Neural cell (in vitro differentiated cells): ENCODE results near the gene MGAT4C. TPM values are rescaled to one million over a fixed set of nuclear protein-coding genes. Genes with fewer than 3 reads are reported as not detected.
A peak's percentile ranks its signal among the peaks of the same experiment; 100 is the strongest.

ENCODE experiments used
- H2AFZ ChIP-seq: fragments of 200-600, 300-800 bp; sonication (generic), shearing (Covaris generic); 2 replicates; pipeline ENCODE4 v1.6.0; 2014; ENCODE audit warnings: low read depth, mild to moderate bottlenecking, antibody characterized with exemption, low read length, moderate library complexity
- H3F3A ChIP-seq: fragments of 200-600 bp; shearing (Covaris generic); 2 replicates; pipeline ENCODE4 v1.6.1; 2016; ENCODE audit warnings: mild to moderate bottlenecking, moderate library complexity, mixed read lengths, antibody characterized with exemption, low read length; ENCODE audit not compliant: insufficient read depth, poor library complexity, severe bottlenecking
- H3K27ac ChIP-seq: fragments of 200-600, 300-800 bp; sonication (generic), shearing (Covaris generic); 2 replicates; pipeline ENCODE4 v1.5.1; 2014; ENCODE audit warnings: mild to moderate bottlenecking, low read length, moderate library complexity
- H3K27me3 ChIP-seq: fragments of 300-800, 200-600 bp; sonication (generic), shearing (Covaris generic); 2 replicates; pipeline ENCODE4 v1.6.0; 2014; ENCODE audit warnings: mild to moderate bottlenecking, low read depth, low read length, moderate library complexity; ENCODE audit not compliant: insufficient read depth
- H3K36me3 ChIP-seq: fragments of 300-800, 200-600 bp; sonication (generic), shearing (Covaris generic); 2 replicates; pipeline ENCODE4 v1.5.1; 2014; ENCODE audit warnings: mild to moderate bottlenecking, antibody characterized with exemption, low read length, moderate library complexity; ENCODE audit not compliant: insufficient read depth
- H3K4me2 ChIP-seq: fragments of 300-800, 200-600 bp; sonication (generic), shearing (Covaris generic); 2 replicates; pipeline ENCODE4 v1.6.0; 2014; ENCODE audit warnings: mild to moderate bottlenecking, low read length
- H3K4me3 ChIP-seq: fragments of 300-800, 200-600 bp; sonication (generic), shearing (Covaris generic); 2 replicates; pipeline ENCODE4 v1.5.1; 2014; ENCODE audit warnings: mild to moderate bottlenecking, low read length, moderate library complexity
- H3K79me2 ChIP-seq: fragments of 200-600 bp; shearing (Covaris generic); replicated peaks from 2 replicates; pipeline ENCODE4 v1.6.0; 2014; ENCODE audit warnings: mild to moderate bottlenecking, low read length, moderate library complexity; ENCODE audit not compliant: insufficient read depth
- H3K9ac ChIP-seq: fragments of 300-800, 200-600 bp; sonication (generic), shearing (Covaris generic); 2 replicates; pipeline ENCODE4 v1.6.1; 2016; ENCODE audit warnings: mild to moderate bottlenecking, low read length, mixed read lengths
- H3K9me2 ChIP-seq: fragments of 200-600 bp; shearing (Covaris generic); 2 replicates; pipeline ENCODE4 v1.6.1; 2016; ENCODE audit warnings: mild to moderate bottlenecking, low read length, mixed read lengths; ENCODE audit not compliant: insufficient read depth
- H3K9me3 ChIP-seq: fragments of 200-600, 300-800 bp; sonication (generic), shearing (Covaris generic); 2 replicates; pipeline ENCODE4 v1.6.1; 2016; ENCODE audit warnings: mild to moderate bottlenecking, mixed run types, low read length, moderate library complexity, mixed read lengths
- H4K20me1 ChIP-seq: fragments of 200-600 bp; shearing (Covaris generic); 2 replicates; pipeline ENCODE4 v1.6.1; 2016; ENCODE audit warnings: mild to moderate bottlenecking, mixed run types; ENCODE audit not compliant: insufficient read depth
- CTCF ChIP-seq: fragments of 450-650 bp; IDR thresholded peaks from 2 replicates; pipeline ENCODE4 v1.5.1; 2014; ENCODE audit warnings: antibody characterized with exemption, mild to moderate bottlenecking, moderate library complexity; ENCODE audit not compliant: poor library complexity, severe bottlenecking
- EP300 ChIP-seq: fragments of 450-650 bp; conservative IDR thresholded peaks from 2 replicates; pipeline ENCODE4 v1.6.1; 2014; ENCODE audit warnings: antibody characterized with exemption, mild to moderate bottlenecking, moderate library complexity; ENCODE audit not compliant: poor library complexity, severe bottlenecking
- EZH2 ChIP-seq: fragments of 200-600, 300-800 bp; shearing (Covaris generic), sonication (generic); IDR thresholded peaks from 2 replicates; pipeline ENCODE4 v1.6.1; 2014; ENCODE audit warnings: antibody characterized with exemption, low read length, borderline replicate concordance, mild to moderate bottlenecking; ENCODE audit not compliant: insufficient read depth, poor library complexity, severe bottlenecking
- MXI1 ChIP-seq: fragments of 450-650 bp; conservative IDR thresholded peaks from 2 replicates; pipeline ENCODE4 v1.6.1; 2014; ENCODE audit warnings: antibody characterized with exemption, mild to moderate bottlenecking; ENCODE audit not compliant: poor library complexity, severe bottlenecking
- POLR2AphosphoS5 ChIP-seq: IDR thresholded peaks from 2 replicates; pipeline ENCODE4 v1.6.1; 2012
- RAD21 ChIP-seq: fragments of 450-650 bp; conservative IDR thresholded peaks from 2 replicates; pipeline ENCODE4 v1.6.1; 2014; ENCODE audit warnings: antibody characterized with exemption, mild to moderate bottlenecking, moderate library complexity
- REST ChIP-seq: IDR thresholded peaks from 2 replicates; pipeline ENCODE4 v1.6.1; 2012; ENCODE audit warnings: borderline replicate concordance
- SMC3 ChIP-seq: fragments of 450-650 bp; conservative IDR thresholded peaks from 2 replicates; pipeline ENCODE4 v1.6.1; 2014; ENCODE audit warnings: antibody characterized with exemption, mild to moderate bottlenecking, moderate library complexity; ENCODE audit not compliant: poor library complexity
- TAF1 ChIP-seq: IDR thresholded peaks from 2 replicates; pipeline ENCODE4 v1.6.1; 2012; ENCODE audit warnings: low read depth
- polyA plus RNA-seq: library from polyadenylated mRNA; depleted of rRNA; stranded (reverse); fragments of >200 nt; gene quantifications from 2 replicates; pipeline ENCODE4 v1.2.3, GENCODE V29; 2014

The MGAT4C gene
- polyA plus RNA-seq, 1 donor from 2014 or later = 20.7 TPM

DNA sequence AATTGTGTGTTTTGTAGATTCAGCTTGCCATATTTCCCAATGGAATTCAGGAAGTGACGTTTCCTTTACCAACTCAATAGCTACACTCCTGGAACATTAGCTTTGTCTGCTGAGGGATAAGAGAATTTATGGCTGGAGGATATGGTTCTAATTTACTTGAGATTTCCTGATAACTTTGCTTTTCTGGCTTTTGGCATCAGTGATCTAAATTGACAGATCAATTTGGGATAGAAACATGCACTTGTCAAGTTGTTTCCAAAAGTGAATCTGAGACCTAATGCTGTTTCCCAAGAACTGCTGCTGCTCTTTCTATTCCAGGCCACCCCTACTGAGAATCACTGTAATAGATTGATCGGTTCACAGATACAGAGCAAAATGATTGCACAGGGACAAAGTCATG, 43.2 kb downstream of the MGAT4C start:
- no peak for TF ChIP-seq TAF1
- no peak for TF ChIP-seq EP300
- TF ChIP-seq POLR2AphosphoS5 = no peak
- no peak for TF ChIP-seq SMC3
- TF ChIP-seq RAD21 = no peak
- H3K9ac ChIP-seq = no peak overlapping the region
- no peak overlapping the region for H2AFZ ChIP-seq
- H3K9me3 ChIP-seq = no peaks in the 10 kb centered on the region
- H3K9me2 ChIP-seq = no peaks in the 10 kb centered on the region
- H3K4me2 ChIP-seq = no peak overlapping the region
- H3K4me3 ChIP-seq = no peak overlapping the region
- H4K20me1 ChIP-seq = no peaks in the 10 kb centered on the region
- no peaks in the 10 kb centered on the region for H3K27me3 ChIP-seq
- H3K27ac ChIP-seq = no peak overlapping the region
- no peaks in the 10 kb centered on the region for H3K36me3 ChIP-seq
- no peaks in the 10 kb centered on the region for H3K79me2 ChIP-seq
- H3F3A ChIP-seq = no peaks in the 10 kb centered on the region

DNA sequence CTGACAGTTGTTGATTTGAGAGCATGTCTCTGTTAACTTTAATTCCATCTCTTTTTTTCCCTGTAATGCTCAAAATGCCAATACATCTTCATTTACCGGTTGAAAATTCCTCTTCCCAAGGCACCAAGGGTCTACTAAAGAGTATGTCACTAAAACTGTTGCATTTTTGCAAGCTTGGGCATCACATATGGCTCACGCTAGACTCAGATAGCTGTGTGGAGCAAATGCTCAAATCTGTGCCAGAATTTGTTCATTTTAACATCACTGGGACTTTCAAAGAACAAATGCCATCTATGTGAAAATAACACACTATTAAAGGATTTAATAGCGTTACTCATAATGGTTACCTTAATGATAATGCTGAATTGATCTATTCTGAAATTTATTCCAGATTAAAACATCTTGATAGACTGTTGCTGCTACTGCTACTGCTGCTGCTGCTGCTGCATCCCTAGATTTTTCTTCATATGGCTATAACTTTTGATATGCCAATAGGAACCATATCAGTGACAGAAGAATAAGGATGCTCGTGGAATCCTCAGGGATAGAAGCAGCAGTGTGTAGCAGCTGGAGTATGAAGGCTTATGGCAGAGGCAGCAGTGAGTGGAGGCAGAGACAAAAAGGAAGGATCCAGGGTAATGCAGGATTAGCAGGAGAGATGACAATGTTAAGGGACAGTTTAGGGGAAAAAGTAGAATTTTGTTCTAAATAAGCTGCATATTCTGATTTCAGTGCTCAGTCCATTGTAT, 57.3 kb downstream of the MGAT4C start:
- Histone ChIP-seq H3K9ac (no peak overlapping the region), H4K20me1 (no peaks in the 10 kb centered on the region), H3F3A (peaks cover 3% of the 10 kb centered on the region), H3K9me3 (no peaks in the 10 kb centered on the region), H3K4me3 (no peak overlapping the region), H2AFZ (no peak overlapping the region), H3K36me3 (no peaks in the 10 kb centered on the region), H3K27me3 (no peaks in the 10 kb centered on the region), H3K79me2 (no peaks in the 10 kb centered on the region), H3K27ac (no peak overlapping the region), H3K9me2 (no peaks in the 10 kb centered on the region), H3K4me2 (no peak overlapping the region)
- TF ChIP-seq POLR2AphosphoS5 (no peak), RAD21 (no peak), EZH2 (no peak), EP300 (no peak), CTCF (no peak), REST (no peak), SMC3 (no peak), TAF1 (no peak), MXI1 (no peak)

GRCh38 chr12:86196465-86196864, 59.7 kb downstream of the MGAT4C start:
- Histone ChIP-seq H3K27me3 (no peaks in the 10 kb centered on the region), H3K9ac (peak overlapping the region; percentile 35), H4K20me1 (no peaks in the 10 kb centered on the region), H3K9me2 (no peaks in the 10 kb centered on the region), H2AFZ (no peak overlapping the region), H3K4me2 (no peak overlapping the region), H3F3A (peaks cover 3% of the 10 kb centered on the region), H3K79me2 (no peaks in the 10 kb centered on the region), H3K27ac (peak overlapping the region; percentile 80), H3K4me3 (peak overlapping the region; percentile 46), H3K9me3 (no peaks in the 10 kb centered on the region), H3K36me3 (no peaks in the 10 kb centered on the region)
- TF ChIP-seq SMC3 (no peak), TAF1 (no peak), EP300 (peak; percentile 90), EZH2 (no peak), POLR2AphosphoS5 (peak; percentile 83), REST (peak; percentile 61), RAD21 (peak; percentile 16), CTCF (no peak), MXI1 (no peak)
